DMS 273 treated with DMSO at 0.1 percent for 48 hours (cell line): ENCODE data around the gene EHMT1.

Experiments used
- DNase-seq: peaks from one replicate; lab custom pipeline; 2025; lab: John Stamatoyannopoulos, UW

The EHMT1 gene

DNA sequence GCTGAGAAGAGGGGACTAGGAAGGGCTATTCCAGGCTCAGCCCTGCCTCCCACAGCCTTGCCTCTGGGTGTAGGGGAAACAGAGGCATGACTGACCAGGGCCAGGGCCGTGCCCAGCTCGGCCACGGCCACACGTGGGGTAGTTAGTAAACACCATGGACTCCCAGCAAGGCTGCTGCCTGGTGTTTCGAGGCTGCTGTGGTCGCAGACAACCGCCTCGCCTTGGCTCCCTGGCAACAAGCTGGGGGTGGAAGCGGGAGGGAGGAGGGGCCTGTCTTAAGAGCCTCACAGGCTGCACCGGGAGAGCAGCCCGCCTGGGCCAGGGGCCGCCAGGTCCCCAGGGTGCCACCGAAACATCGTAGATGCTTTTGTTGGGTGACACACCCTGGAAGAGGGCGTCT lies 168.6 kb downstream of the EHMT1 start:
- no peak for DNase-seq

GRCh38 chr9:137787786-137788505 lies 169.1 kb downstream of the EHMT1 start:
- no peak for DNase-seq

DNA sequence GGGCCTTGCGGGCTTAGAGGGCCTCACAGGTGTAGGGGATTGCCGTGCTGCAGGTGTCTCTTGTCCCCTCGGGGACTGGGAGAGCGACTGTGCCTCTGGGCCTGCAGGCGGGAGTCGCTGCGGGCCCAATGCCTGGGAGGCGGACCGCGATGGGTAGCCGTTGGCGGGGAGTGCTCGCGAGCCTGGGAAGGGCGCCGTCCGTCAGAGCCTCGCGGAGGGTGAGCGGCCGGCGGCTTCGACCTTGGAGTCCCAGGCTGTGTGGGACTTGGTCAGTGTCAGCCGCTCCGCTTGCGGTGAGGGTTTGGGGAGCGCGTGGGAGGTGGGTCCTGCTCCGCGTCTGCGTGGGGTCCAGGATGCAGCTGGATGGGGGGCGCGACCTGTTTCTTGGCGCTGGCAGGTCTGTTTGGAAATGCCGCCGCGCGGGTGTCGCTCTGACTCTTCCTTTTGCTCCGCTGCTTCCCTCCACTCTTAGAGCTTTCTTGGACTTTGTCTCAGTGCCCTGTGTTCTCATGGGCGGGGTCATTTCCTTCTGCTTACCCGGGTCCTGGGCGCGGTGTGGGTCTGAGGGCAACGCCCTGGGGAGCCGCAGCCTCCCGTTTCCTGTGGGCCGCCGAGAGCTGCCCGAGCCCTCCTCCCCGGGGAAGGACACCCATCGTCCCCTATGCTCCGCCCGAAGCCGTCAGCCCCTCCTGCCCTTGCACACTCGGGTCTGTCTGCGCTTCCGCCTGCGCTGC lies 169.9 kb downstream of the EHMT1 start:
- no peak for DNase-seq

- DNase-seq: no peak
Observed at GRCh38 chr9:137789295-137789895, 170.6 kb downstream of the EHMT1 start.

GRCh38 chr9:137791947-137792346 lies 173.1 kb downstream of the EHMT1 start:
- DNase-seq: no peak

GRCh38 chr9:137793196-137793841 lies 174.5 kb downstream of the EHMT1 start:
- DNase-seq: no peak

GRCh38 chr9:137795156-137795666 lies 176.4 kb downstream of the EHMT1 start:
- DNase-seq: no peak

DNA sequence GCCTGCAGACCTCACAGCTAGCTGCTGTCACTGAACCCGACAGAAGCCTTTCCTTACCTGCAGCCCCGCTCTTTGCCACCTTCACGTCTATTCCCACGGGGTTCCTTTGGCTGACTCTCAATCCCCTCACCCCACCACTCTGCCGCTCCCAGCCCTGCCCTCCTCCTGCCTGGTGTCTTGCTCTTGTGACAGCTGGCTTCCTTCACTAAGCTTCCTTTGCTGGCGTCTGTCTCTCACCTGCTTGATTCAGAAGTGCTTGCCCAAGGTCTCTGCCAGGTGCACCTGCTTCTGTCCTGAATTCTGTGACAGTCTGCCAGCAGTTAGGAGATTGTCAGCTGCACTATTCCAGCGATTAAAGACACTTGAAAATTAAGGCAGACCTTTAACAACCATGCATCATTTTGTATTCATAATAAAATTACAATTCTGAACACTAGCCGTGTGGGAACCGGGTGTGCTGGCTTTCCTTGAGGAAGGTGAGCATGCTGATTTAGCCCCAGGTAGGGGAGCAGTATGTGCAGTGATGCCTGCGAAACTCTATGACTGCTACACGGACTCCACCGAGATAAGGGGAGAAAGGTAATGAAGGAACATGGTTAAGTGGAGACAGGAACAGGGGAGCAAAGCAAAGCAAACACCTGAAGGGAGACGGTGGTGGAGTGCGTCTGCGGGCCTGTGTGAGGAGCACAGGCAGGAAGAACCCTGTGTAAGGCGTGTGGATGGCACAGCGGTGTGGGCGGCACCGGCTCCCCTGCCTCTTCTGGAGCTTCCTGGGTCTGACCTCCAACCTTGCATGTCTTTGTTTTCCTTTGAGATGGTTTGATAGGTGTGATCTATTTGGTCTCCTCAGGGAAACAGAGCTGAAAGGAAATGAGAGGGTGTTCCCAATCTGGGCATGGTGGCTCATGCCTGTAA lies 178.7 kb downstream of the EHMT1 start:
- DNase-seq: no peak

GRCh38 chr9:137798142-137798541 lies 179.3 kb downstream of the EHMT1 start:
- DNase-seq: no peak

GRCh38 chr9:137798901-137799629 lies 180.3 kb downstream of the EHMT1 start:
- DNase-seq: no peak

GRCh38 chr9:137799630-137799983 lies 180.8 kb downstream of the EHMT1 start:
- DNase-seq: no peak

DNA sequence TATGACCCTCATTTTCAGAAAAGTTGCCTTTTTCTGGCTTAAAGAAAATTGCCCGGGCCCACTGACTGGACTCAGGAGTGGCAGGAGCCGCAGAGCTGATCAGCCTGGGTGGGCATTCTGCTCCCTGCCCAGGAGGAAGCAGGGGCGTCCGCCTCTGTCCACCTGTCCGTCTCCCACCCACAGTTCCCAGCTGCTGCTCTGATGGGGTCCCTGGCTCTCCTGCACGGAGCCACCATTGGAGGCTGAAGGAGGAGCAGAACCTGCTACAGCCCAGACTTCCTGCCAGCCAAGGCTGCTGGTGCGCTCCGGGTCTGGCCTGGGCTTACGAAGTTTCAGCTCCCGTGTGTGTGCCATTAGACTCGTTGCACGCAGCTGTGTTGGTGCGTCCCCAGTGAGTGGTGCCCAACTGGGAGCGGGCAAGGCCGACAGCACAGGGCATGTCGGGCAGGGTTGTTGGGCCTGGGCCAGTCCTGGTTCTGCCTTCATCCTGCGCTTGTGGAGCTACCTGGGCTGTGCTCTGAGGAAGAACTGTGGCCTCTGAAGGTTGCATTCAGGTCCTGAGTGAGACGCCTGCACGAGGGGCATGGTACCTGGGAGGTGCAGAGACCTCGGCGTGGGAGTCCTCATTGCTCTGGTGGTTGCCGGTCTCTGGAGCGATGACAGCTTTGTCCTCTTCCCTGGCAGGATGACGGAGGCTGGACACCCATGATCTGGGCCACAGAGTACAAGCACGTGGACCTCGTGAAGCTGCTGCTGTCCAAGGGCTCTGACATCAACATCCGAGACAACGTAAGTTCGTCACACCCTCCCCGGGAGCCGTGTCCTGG lies 181.6 kb downstream of the EHMT1 start:
- no peak for DNase-seq

GRCh38 chr9:137801023-137801319 lies 182.2 kb downstream of the EHMT1 start:
- DNase-seq: no peak

DNA sequence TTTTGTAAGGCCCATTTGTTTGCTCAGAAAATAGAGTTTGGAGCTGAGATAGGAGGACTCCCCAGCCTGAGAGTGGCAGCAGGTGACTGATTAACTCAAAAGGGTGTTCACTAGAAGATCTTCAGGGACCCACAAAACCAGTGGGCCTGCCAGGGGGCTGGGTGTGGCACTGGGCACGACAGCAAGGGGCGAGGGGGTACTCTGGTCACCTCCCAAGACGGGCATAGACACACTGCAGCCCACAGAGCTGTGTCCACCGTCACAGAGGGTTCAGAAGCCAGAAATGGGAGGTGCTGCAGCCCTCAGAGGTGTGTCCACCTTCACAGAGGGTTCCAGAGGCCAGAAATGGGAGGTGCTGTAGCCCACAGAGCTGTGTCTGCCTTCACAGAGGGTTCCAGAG lies 183.2 kb downstream of the EHMT1 start:
- no peak for DNase-seq

DNA sequence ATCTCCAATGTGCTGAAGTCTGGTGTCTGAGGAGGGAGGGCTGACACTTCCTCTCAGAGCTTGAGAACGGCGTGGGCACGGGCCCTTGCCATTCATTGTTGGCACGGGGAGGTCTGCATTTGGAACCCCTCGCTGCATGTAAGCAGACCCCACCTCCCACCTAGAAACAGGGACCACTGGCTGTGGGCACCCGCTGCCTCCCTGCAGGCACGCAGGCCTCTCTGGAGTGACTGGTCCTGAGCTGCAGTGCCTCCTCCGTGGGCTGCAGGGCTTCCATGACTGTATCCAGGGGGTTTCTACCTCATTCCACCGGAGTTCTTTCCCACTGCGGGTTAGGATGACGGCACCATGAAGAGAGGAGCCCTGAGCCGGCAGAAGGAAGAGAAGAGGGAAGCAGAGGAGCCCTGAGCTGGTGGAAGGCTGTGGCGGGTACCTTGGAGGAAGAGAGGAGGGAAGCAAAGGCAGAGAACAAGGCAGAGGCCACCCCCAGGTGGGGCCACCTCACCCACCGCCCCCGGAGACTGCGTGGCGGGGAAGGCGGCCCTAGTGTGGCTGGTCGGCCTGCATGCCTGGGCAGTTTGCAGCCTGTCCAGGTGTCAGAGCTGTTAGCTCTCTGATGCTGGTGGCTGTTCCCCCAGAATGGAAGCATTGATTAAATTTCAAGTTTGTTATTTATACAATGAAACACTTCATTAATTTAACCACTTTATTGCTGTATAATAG lies 183.9 kb downstream of the EHMT1 start:
- DNase-seq: no peak

GRCh38 chr9:137804908-137805630 lies 186.3 kb downstream of the EHMT1 start:
- no peak for DNase-seq

- no peak for DNase-seq
Observed at GRCh38 chr9:137807721-137808703, 189.2 kb downstream of the EHMT1 start.
